HL-60 (cell line): ENCODE measurements around the gene TBC1D5.

Experiments used
- DNase-seq, 2 experiments: peaks; one replicate each; pipeline ENCODE4 v3.0.0-alpha.2; 2010 to 2020; ENCODE audit warnings: low read depth in 1 of 2, low spot score in 1 of 2
- H3K27ac ChIP-seq: fragments of 250-450 bp; sonication (Bioruptor Pico); replicated peaks from 2 replicates; pipeline ENCODE4 v1.5.1; 2020; ENCODE audit warnings: mild to moderate bottlenecking, moderate library complexity
- H3K27me3 ChIP-seq: fragments of 250-450 bp; sonication (Bioruptor Pico); 2 replicates; pipeline ENCODE4 v1.5.1; 2021; ENCODE audit warnings: mild to moderate bottlenecking, moderate library complexity; ENCODE audit not compliant: insufficient read depth, poor library complexity, severe bottlenecking
- H3K4me3 ChIP-seq: replicated peaks from 2 replicates; pipeline ENCODE4 v1.5.1; 2011; ENCODE audit warnings: mild to moderate bottlenecking, control low read depth, low read length; ENCODE audit not compliant: insufficient read depth
- GABPA ChIP-seq: IDR thresholded peaks from 2 replicates; pipeline ENCODE4 v1.6.1; 2012; ENCODE audit warnings: low read depth
- POLR2AphosphoS5 ChIP-seq: IDR thresholded peaks from 2 replicates; pipeline ENCODE4 v1.6.1; 2012; ENCODE audit warnings: low read depth
- SPI1 ChIP-seq: IDR thresholded peaks from 2 replicates; pipeline ENCODE4 v1.6.1; 2012; ENCODE audit warnings: low read depth, mild to moderate bottlenecking, borderline replicate concordance
- TF ChIP-seq, protein P1 (sequence below): IDR thresholded peaks from 2 replicates; pipeline ENCODE4 v1.6.1; 2012; ENCODE audit warnings: low read depth; ENCODE audit not compliant: insufficient replicate concordance
- TF ChIP-seq, protein P2 (sequence below): IDR thresholded peaks from one replicate; pipeline ENCODE4 v1.5.1; 2011; ENCODE audit warnings: low read length, control low read depth, inconsistent platforms; ENCODE audit not compliant: insufficient read depth

TBC1D5 gene

DNA sequence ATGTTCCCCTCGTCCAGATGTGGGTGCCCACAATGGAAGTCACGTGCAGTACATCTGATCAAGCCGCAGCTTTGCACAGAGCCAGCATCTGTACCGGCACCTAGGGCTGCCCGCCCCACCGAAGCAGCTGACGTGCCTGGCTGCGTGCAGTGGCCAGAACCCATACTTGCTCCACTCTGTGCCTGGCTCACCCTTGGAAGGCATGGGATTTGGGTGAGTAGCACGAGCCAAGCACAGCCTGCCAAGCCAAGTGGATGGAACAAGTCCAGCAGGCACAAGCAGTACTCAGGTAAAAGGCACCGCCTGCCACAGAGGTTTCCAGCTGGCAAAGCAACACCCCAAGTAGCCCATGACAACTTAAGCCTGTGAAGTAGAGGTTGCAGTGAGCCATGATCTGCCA lies 261.3 kb downstream of the TBC1D5 start:
- no peak overlapping the region for H3K27ac ChIP-seq
- TF ChIP-seq POLR2AphosphoS5 (no peak), SPI1 (no peak), GABPA (no peak)
- TF ChIP-seq, protein P1, sequence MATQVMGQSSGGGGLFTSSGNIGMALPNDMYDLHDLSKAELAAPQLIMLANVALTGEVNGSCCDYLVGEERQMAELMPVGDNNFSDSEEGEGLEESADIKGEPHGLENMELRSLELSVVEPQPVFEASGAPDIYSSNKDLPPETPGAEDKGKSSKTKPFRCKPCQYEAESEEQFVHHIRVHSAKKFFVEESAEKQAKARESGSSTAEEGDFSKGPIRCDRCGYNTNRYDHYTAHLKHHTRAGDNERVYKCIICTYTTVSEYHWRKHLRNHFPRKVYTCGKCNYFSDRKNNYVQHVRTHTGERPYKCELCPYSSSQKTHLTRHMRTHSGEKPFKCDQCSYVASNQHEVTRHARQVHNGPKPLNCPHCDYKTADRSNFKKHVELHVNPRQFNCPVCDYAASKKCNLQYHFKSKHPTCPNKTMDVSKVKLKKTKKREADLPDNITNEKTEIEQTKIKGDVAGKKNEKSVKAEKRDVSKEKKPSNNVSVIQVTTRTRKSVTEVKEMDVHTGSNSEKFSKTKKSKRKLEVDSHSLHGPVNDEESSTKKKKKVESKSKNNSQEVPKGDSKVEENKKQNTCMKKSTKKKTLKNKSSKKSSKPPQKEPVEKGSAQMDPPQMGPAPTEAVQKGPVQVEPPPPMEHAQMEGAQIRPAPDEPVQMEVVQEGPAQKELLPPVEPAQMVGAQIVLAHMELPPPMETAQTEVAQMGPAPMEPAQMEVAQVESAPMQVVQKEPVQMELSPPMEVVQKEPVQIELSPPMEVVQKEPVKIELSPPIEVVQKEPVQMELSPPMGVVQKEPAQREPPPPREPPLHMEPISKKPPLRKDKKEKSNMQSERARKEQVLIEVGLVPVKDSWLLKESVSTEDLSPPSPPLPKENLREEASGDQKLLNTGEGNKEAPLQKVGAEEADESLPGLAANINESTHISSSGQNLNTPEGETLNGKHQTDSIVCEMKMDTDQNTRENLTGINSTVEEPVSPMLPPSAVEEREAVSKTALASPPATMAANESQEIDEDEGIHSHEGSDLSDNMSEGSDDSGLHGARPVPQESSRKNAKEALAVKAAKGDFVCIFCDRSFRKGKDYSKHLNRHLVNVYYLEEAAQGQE, result no peak
- TF ChIP-seq, protein P2, sequence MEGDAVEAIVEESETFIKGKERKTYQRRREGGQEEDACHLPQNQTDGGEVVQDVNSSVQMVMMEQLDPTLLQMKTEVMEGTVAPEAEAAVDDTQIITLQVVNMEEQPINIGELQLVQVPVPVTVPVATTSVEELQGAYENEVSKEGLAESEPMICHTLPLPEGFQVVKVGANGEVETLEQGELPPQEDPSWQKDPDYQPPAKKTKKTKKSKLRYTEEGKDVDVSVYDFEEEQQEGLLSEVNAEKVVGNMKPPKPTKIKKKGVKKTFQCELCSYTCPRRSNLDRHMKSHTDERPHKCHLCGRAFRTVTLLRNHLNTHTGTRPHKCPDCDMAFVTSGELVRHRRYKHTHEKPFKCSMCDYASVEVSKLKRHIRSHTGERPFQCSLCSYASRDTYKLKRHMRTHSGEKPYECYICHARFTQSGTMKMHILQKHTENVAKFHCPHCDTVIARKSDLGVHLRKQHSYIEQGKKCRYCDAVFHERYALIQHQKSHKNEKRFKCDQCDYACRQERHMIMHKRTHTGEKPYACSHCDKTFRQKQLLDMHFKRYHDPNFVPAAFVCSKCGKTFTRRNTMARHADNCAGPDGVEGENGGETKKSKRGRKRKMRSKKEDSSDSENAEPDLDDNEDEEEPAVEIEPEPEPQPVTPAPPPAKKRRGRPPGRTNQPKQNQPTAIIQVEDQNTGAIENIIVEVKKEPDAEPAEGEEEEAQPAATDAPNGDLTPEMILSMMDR, result no peak
- no peaks in the 10 kb centered on the region for H3K27me3 ChIP-seq
- no peak overlapping the region for H3K4me3 ChIP-seq
- no peak for DNase-seq

DNA sequence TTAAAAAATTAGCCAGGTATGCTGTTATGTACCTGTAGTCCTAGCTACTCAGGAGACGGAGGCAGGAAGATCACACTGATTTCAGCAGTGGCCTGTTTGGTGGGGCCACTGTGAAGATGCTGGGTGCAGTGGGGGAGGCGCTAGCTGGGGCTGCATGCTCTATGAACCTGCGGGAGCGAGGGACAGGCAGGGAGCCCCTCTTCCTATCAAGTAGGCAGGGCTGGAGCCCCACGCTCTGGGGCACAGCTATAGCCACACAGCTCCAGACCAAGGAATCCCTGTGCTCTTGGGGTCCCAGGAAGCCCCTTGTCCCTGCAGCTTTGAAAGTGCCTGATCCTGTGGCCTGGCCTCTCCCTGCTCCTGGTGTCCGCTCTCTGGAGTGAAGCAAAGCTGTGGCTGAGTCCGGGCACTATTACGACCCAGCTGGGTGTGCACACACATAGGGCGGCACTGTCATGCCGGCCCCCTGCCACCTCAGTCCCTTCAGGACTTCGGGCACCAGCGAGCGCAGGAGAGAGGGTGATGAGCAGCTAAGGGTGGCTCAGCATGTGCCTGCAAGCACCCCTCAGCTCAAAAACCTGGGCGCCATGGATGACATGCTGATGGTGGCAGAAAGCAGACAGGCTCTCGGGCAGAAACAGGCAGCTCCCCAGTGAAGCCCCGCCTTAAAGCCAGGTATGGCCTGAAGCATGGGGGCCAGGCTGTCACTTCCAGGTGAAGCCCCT lies 262.6 kb downstream of the TBC1D5 start:
- Histone ChIP-seq H3K27me3 (no peaks in the 10 kb centered on the region), H3K27ac (no peak overlapping the region), H3K4me3 (no peak overlapping the region)
- DNase-seq, result no peak
- TF ChIP-seq, protein P1, result no peak
- no peak for TF ChIP-seq SPI1
- no peak for TF ChIP-seq POLR2AphosphoS5
- no peak for TF ChIP-seq GABPA
- TF ChIP-seq, protein P2, result no peak

DNA sequence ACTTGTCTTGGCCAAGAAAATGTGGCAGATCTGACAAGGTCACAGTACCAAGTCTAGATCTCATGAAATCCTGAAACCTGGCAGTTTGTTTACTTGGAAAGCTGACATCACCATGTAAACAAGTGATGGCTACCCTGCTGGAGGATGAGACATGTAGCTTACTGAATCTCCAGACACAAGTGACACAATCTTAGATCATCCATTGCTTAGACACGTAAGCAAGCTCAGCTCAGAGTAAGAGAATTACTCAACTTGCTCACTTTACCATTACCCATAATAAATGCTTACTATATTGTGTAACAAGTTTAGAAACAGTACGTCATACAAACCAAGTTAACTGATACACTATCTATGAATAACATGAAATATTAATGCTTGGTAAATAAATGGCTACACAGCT lies 263.8 kb downstream of the TBC1D5 start:
- H3K27ac ChIP-seq, result no peak overlapping the region
- no peak overlapping the region for H3K4me3 ChIP-seq
- H3K27me3 ChIP-seq, result no peaks in the 10 kb centered on the region
- TF ChIP-seq SPI1 (no peak), POLR2AphosphoS5 (no peak)
- TF ChIP-seq, protein P2, result no peak
- peak in 1 of 2 experiments; percentile 23 for DNase-seq

DNA sequence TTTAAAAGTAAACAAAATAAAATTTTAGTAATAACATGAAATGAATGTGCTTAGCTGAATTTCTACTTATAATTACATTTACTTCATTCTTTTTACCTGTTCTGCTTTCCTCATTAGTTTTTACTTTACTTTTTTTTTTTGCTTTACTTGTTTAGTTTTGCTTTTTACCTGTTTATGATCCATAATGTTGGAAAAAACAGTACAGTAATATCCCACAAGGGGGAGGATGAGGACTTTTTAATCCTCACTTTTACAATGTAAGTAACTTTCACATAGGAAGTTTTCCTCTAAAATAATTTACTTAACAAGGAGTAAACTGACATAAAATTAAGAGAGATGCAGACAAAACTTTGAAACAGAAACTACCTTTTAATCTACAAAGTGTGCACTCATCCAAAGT lies 268.7 kb downstream of the TBC1D5 start:
- DNase-seq, result no peak
- Histone ChIP-seq H3K27me3 (no peaks in the 10 kb centered on the region), H3K4me3 (no peak overlapping the region), H3K27ac (no peak overlapping the region)
- no peak for TF ChIP-seq POLR2AphosphoS5
- no peak for TF ChIP-seq GABPA
- TF ChIP-seq, protein P1, result no peak
- TF ChIP-seq SPI1, result no peak
- TF ChIP-seq, protein P2, result no peak
